ENCODE results near the gene ANKRD52. TPM values are rescaled to one million over a fixed set of nuclear protein-coding genes. Genes with fewer than 3 reads are reported as not detected.
"Not testable (repeated sequence)": the region's sequence is repeated elsewhere in the genome, so short reads cannot be mapped to it uniquely, and the experiment has no call there.

ANKRD52 gene
- total RNA-seq, 1 experiment from 2014 or later: 11.2 TPM

DNA sequence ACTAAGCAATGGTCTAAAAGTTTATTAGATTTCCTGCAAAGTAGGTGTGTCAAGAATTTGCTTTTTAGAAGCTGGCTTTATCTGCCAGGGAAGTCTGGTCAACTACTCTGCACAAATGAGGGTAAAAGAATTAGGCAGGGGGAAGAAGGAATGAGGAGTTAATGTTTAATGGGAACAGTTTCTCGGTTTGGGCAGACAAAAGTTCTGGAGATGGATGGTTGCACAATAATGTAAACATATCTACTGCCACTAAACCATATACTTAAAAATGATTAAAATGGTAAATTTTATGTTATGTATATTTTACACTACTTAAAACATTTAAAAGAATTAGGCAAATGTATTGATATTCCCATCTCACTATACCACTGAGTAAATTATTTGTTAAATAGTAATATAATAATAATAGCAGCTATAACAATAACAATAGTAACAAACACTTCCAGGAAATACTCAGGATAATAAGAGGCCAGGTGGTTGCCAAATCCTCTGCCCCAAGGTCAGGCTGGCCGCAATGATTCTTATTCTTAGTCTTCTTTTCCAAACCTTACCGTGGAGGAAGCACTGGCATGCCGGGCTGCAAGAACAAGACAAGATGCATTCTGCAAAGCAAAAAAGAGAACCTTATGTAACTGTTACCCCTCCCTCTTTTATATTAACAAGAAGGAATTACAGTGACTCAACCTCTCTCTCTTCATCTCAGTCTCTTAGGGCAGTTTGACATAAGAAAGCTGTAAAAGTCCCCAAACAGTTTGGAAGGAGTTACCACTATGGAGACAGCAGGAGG is 28.1 kb upstream of the ANKRD52 start:
- DNase-seq: no peak
- peaks cover 23% of the 10 kb centered on the region for H3K36me3 ChIP-seq (replicated peaks; ENCODE audit: control insufficient read depth, insufficient read depth, low read length)

DNA sequence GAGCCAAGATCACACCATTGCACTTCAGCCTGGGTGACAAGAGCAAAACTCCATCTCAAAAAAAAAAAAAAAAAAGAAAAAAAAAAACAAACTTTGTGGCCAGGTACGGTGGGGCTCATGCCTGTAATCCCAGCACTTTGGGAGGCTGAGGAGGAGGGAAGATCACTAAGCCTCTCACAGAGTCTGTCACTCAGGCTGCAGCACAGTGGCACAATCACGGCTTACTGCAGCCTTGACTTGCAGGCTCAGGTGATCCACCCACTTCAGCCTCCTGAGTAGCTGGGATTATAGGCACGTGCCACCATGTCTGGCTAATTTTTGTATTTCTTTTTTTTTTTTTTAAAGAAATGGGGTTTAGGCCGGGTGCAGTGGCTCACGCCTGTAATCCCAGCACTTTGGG is 26.1 kb upstream of the ANKRD52 start:
- H3K4me3 ChIP-seq (ENCODE audit: insufficient read depth, low read depth, low read length); DNase-seq: not testable (repeated sequence)
- H3K36me3 ChIP-seq (replicated peaks; ENCODE audit: control insufficient read depth, insufficient read depth, low read length): peaks cover 24% of the 10 kb centered on the region

More for the DNA sequence above, 28.1 kb upstream of the ANKRD52 start:
- no peak overlapping the region for H3K4me3 ChIP-seq (ENCODE audit: insufficient read depth, low read depth, low read length)
- H3K27me3 ChIP-seq (ENCODE audit: control insufficient read depth, insufficient read depth, low read length): no peaks in the 10 kb centered on the region

GRCh38 chr12:56282579-56282978 is 24.4 kb upstream of the ANKRD52 start:
- H3K4me3 ChIP-seq (ENCODE audit: insufficient read depth, low read depth, low read length): no peak overlapping the region
- peaks cover 26% of the 10 kb centered on the region for H3K36me3 ChIP-seq (replicated peaks; ENCODE audit: control insufficient read depth, insufficient read depth, low read length)
- no peak for DNase-seq
- H3K27me3 ChIP-seq (ENCODE audit: control insufficient read depth, insufficient read depth, low read length): no peaks in the 10 kb centered on the region

More for the DNA sequence above, 26.1 kb upstream of the ANKRD52 start:
- not testable (repeated sequence) for H3K27me3 ChIP-seq (ENCODE audit: control insufficient read depth, insufficient read depth, low read length)

DNA sequence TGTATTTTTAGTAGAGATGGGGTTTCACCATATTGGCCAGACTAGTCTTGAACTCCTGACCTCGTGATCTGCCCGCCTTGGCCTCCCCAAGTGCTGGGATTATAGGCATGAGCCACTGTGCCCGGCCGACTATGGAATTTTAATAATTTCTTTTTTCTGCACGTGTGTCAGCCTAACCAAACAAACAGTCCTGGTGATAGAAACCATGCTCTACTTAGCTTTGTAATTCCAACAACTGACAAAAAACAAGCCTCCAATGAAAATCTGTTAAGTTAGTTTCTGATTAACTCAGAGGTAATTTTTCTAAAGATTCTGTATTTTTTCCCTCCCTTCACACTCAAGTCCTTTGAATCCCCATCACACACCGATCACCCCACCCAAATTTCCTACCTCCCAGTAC is 23.8 kb upstream of the ANKRD52 start:
- DNase-seq: no peak
- Histone ChIP-seq H3K4me3 (ENCODE audit: insufficient read depth, low read depth, low read length) (no peak overlapping the region), H3K36me3 (replicated peaks; ENCODE audit: control insufficient read depth, insufficient read depth, low read length) (peaks cover 26% of the 10 kb centered on the region), H3K27me3 (ENCODE audit: control insufficient read depth, insufficient read depth, low read length) (no peaks in the 10 kb centered on the region)

GRCh38 chr12:56280849-56281248 is 22.7 kb upstream of the ANKRD52 start:
- DNase-seq: no peak
- Histone ChIP-seq H3K36me3 (replicated peaks; ENCODE audit: control insufficient read depth, insufficient read depth, low read length) (peaks cover 26% of the 10 kb centered on the region), H3K27me3 (ENCODE audit: control insufficient read depth, insufficient read depth, low read length) (no peaks in the 10 kb centered on the region), H3K4me3 (ENCODE audit: insufficient read depth, low read depth, low read length) (no peak overlapping the region)

- Histone ChIP-seq H3K27me3 (ENCODE audit: control insufficient read depth, insufficient read depth, low read length) (no peaks in the 10 kb centered on the region), H3K36me3 (replicated peaks; ENCODE audit: control insufficient read depth, insufficient read depth, low read length) (peaks cover 37% of the 10 kb centered on the region), H3K4me3 (ENCODE audit: insufficient read depth, low read depth, low read length) (no peak overlapping the region)
- DNase-seq: no peak
These were observed 20.7 kb upstream of the ANKRD52 start for GRCh38 chr12:56278905-56279304.

DNA sequence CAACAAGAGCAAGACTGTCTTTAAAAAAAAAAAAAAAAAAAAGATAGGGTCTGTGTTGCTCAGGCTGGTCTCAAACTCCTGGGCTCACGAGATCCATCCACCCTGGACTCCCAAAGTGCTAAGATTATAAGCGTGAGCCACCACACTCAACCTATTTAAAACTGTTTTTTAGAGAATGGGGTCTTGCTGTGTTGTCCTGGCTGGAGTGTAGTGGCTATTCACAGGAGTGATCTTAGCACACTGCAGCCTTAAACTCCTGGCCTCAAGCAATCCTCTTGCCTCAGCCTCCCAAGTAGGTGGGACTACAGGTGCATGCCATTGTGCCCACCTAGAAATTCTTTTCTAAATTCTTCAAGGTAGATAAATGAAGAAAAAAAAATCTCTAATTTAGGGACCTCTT is 16.1 kb upstream of the ANKRD52 start:
- no peak for DNase-seq
- Histone ChIP-seq H3K36me3 (replicated peaks; ENCODE audit: control insufficient read depth, insufficient read depth, low read length) (peaks cover 27% of the 10 kb centered on the region), H3K27me3 (ENCODE audit: control insufficient read depth, insufficient read depth, low read length) (no peaks in the 10 kb centered on the region), H3K4me3 (ENCODE audit: insufficient read depth, low read depth, low read length) (no peak overlapping the region)

GRCh38 chr12:56272468-56272867 is 14.3 kb upstream of the ANKRD52 start:
- H3K36me3 ChIP-seq (replicated peaks; ENCODE audit: control insufficient read depth, insufficient read depth, low read length): peaks cover 25% of the 10 kb centered on the region
- not testable (repeated sequence) for H3K4me3 ChIP-seq (ENCODE audit: insufficient read depth, low read depth, low read length); DNase-seq; H3K27me3 ChIP-seq (ENCODE audit: control insufficient read depth, insufficient read depth, low read length)

DNA sequence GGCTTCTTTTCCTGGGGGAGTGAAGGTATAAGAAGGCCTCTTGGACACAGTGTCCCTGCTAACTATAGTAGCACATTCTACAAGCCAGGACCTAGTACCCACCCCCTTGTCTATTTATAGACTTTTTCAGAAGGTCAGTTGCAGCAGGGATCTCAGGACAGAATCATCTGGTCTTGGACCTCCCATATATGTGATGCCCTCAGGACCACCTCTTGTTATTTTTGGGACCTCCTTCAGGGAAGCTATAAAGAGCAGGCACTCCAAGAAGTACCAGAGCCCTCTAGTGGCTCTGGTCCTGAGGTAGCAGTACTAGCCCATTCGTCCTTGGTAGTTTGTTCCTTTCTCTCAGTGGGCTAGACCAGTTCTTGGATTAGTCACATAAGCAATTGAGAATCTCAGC is 12.8 kb upstream of the ANKRD52 start:
- H3K4me3 ChIP-seq (ENCODE audit: insufficient read depth, low read depth, low read length): no peak overlapping the region
- peak; percentile 73 for DNase-seq
- H3K36me3 ChIP-seq (replicated peaks; ENCODE audit: control insufficient read depth, insufficient read depth, low read length): peaks cover 23% of the 10 kb centered on the region
- no peaks in the 10 kb centered on the region for H3K27me3 ChIP-seq (ENCODE audit: control insufficient read depth, insufficient read depth, low read length)

- Histone ChIP-seq H3K4me3 (ENCODE audit: insufficient read depth, low read depth, low read length) (peak overlapping the region; percentile 90), H3K27me3 (ENCODE audit: control insufficient read depth, insufficient read depth, low read length) (no peaks in the 10 kb centered on the region), H3K36me3 (replicated peaks; ENCODE audit: control insufficient read depth, insufficient read depth, low read length) (peaks cover 2% of the 10 kb centered on the region)
- DNase-seq: peak; percentile 69
These were observed 9.4 kb upstream of the ANKRD52 start for GRCh38 chr12:56267443-56268071.

- peak within 1 kb of the TSS; percentile 90 for H3K4me3 ChIP-seq (ENCODE audit: insufficient read depth, low read depth, low read length)
- DNase-seq: peak; percentile 99
- peaks cover 2% of the 10 kb centered on the region for H3K36me3 ChIP-seq (replicated peaks; ENCODE audit: control insufficient read depth, insufficient read depth, low read length)
- H3K27me3 ChIP-seq (ENCODE audit: control insufficient read depth, insufficient read depth, low read length): no peaks in the 10 kb centered on the region
These were observed 8.7 kb upstream of the ANKRD52 start, which contains the start of gene COQ10A for GRCh38 chr12:56266693-56267442. COQ10A (plus strand) TSS chr12:56266942; CDS start chr12:56267119, 177 bp downstream.

GRCh38 chr12:56266068-56266692 is 8.0 kb upstream of the ANKRD52 start:
- peak overlapping the region; percentile 90 for H3K4me3 ChIP-seq (ENCODE audit: insufficient read depth, low read depth, low read length)
- not testable (repeated sequence) for H3K36me3 ChIP-seq (replicated peaks; ENCODE audit: control insufficient read depth, insufficient read depth, low read length); DNase-seq; H3K27me3 ChIP-seq (ENCODE audit: control insufficient read depth, insufficient read depth, low read length)

DNA sequence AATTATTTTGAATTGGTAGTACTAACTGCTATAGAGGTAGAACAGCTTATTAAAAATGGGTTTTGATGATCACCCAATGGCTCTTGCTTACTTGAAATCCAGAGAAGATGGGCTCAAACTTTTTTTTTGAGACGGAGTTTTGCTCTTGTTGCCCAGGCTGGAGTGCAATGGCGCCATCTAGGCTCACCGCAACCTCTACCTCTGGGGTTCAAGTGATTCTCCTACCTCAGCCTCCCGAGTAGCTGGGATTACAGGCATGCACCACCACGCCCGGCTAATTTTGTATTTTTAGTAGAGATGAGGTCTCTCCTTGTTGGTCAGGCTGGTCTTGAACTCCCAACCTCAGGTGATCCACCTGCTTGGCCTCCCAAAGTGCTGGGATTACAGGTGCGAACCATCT is 4.8 kb upstream of the ANKRD52 start:
- H3K27me3 ChIP-seq (ENCODE audit: control insufficient read depth, insufficient read depth, low read length); H3K36me3 ChIP-seq (replicated peaks; ENCODE audit: control insufficient read depth, insufficient read depth, low read length); DNase-seq; H3K4me3 ChIP-seq (ENCODE audit: insufficient read depth, low read depth, low read length): not testable (repeated sequence)

DNA sequence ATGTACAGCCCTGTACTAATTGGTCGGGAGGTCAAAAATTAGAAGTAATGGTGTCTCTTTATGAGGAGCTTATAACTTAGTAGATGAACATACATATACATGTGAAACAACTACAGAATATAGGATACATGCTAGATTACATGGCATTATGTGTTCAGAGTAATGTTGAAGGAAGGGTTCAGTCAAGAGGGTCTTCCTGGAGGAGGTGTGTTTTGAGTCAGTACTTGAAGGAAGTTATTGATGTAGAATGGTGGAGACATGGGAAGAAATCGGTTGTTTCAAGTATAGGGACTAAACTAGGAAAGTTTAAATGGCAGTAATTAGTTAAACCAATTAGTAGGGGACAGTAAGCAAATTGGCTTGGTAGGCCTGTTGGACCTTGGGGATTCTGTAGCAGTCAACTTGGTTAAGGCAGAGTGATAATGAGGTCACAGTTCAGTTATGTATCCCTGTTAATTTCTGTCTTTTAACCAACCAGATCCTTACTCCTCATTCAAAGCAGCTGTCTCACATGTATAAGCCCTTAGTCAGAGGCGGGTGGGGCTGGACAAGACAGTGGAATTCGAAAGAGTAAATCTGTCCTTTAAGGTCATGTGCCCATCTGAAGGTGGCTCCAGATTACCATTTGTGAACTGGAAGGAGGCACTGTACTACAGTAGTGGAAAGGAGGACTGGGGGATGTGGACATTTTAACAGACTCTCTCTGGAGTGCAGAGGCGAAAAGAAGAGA is 3.5 kb upstream of the ANKRD52 start:
- H3K27me3 ChIP-seq (ENCODE audit: control insufficient read depth, insufficient read depth, low read length): no peaks in the 10 kb centered on the region
- H3K36me3 ChIP-seq (replicated peaks; ENCODE audit: control insufficient read depth, insufficient read depth, low read length): peaks cover 1% of the 10 kb centered on the region
- DNase-seq: no peak
- no peak overlapping the region for H3K4me3 ChIP-seq (ENCODE audit: insufficient read depth, low read depth, low read length)

Measured in H7 (cell line).